B cell (primary cell): Measurements from ENCODE around the gene RELL2. TPM values are rescaled to one million over a fixed set of nuclear protein-coding genes. Genes with fewer than 3 reads are reported as not detected.

Source experiments
- ATAC-seq: fragments of 200-7000 bp; cut with Tn5 transposase; one replicate; pipeline ENCODE4 v1.10.0; 2021; ENCODE audit warnings: low read depth, mild to moderate bottlenecking, moderate number of reproducible peaks, moderate library complexity
- CTCF ChIA-PET: fragments of 350-600 bp; sonication (Branson Sonifier 250); formaldehyde crosslinking; loops from one replicate; lab custom pipeline; 2021; ENCODE audit warnings: antibody characterized with exemption, inconsistent platforms; lab: Charles Lee
- POLR2A ChIA-PET: fragments of 350-600 bp; sonication (Branson Sonifier 250); formaldehyde crosslinking; loops from one replicate; lab custom pipeline; 2021; ENCODE audit warnings: antibody characterized with exemption; lab: Charles Lee
- DNase-seq: peaks from one replicate; pipeline ENCODE4 v3.0.0; 2013
- H2AFZ ChIP-seq: 2 replicates; pipeline ENCODE4 v1.6.1; 2012; ENCODE audit warnings: mild to moderate bottlenecking, low read depth, low read length; ENCODE audit not compliant: insufficient read depth, poor library complexity, severe bottlenecking
- H3K27ac ChIP-seq, 2 donors: 1 replicate in 1 of 2; 2 replicates in 1 of 2; pipeline ENCODE4 v1.5.1; 2012 to 2013; ENCODE audit warnings: low read length in 2 of 2, mild to moderate bottlenecking in 2 of 2, moderate library complexity in 1 of 2
- H3K27me3 ChIP-seq, 4 experiments: fragments of 200-600 bp in 1 of 4; sonication (generic) in 1 of 4; replicated peaks in 1 of 4; 1 replicate in 2 of 4; 2 replicates in 2 of 4; pipeline versions ENCODE4 v1.6.1 to v1.7.0; 2013 to 2016; ENCODE audit warnings: low read length in 3 of 4, mild to moderate bottlenecking in 2 of 4, mixed read lengths in 1 of 4, moderate library complexity in 1 of 4; ENCODE audit not compliant: insufficient read depth in 4 of 4, control insufficient read depth in 3 of 4; ENCODE audit errors: control extremely low read depth in 1 of 4
- H3K36me3 ChIP-seq, 2 experiments: replicated peaks in 1 of 2; 1 replicate in 1 of 2; 2 replicates in 1 of 2; pipeline versions ENCODE4 v1.6.1 to v1.7.1; 2013; ENCODE audit warnings: low read length in 1 of 2; ENCODE audit not compliant: insufficient read depth in 2 of 2, control insufficient read depth in 1 of 2; ENCODE audit errors: control extremely low read depth in 1 of 2, extremely low read depth in 1 of 2
- H3K4me1 ChIP-seq, 2 donors: fragments of 200-600 bp in 1 of 2; sonication (generic) in 1 of 2; 1 replicate in 1 of 2; 2 replicates in 1 of 2; pipeline versions ENCODE4 v1.5.1 to v1.6.1; 2013 to 2017; ENCODE audit warnings: low read length in 2 of 2; ENCODE audit not compliant: control insufficient read depth in 2 of 2, insufficient read depth in 2 of 2
- H3K4me2 ChIP-seq: replicated peaks from 2 replicates; pipeline ENCODE3; 2012; ENCODE audit warnings: mild to moderate bottlenecking, low read depth, low read length; ENCODE audit not compliant: poor library complexity, severe bottlenecking
- H3K4me3 ChIP-seq, 5 experiments: fragments of 200-600 bp in 1 of 5; sonication (generic) in 1 of 5; 1 replicate in 3 of 5; 2 replicates in 2 of 5; pipeline versions ENCODE4 v1.5.1 to v1.7.0; 2011 to 2016; ENCODE audit warnings: low read length in 4 of 5, mild to moderate bottlenecking in 4 of 5, low read depth in 2 of 5, control low read depth in 1 of 5, moderate library complexity in 1 of 5; ENCODE audit not compliant: insufficient read depth in 1 of 5; ENCODE audit errors: control extremely low read depth in 1 of 5, extremely low read depth in 1 of 5
- H3K79me2 ChIP-seq: fragments of 200-600 bp; sonication (generic); one replicate; pipeline ENCODE4 v1.6.0; 2016; ENCODE audit warnings: low read length; ENCODE audit not compliant: control insufficient read depth, insufficient read depth
- H3K9ac ChIP-seq: fragments of 200-600 bp; sonication (generic); 2 replicates; pipeline ENCODE4 v1.6.1; 2017; ENCODE audit warnings: mild to moderate bottlenecking, low read length, moderate library complexity
- H3K9me3 ChIP-seq, 3 donors: one replicate each; pipeline versions ENCODE4 v1.6.1 to v1.7.1; 2013; ENCODE audit warnings: low read length in 2 of 3; ENCODE audit not compliant: control insufficient read depth in 2 of 3, insufficient read depth in 1 of 3; ENCODE audit errors: control extremely low read depth in 1 of 3
- H4K20me1 ChIP-seq: 2 replicates; pipeline ENCODE4 v1.6.0; 2012; ENCODE audit warnings: mild to moderate bottlenecking, low read length; ENCODE audit not compliant: insufficient read depth, control insufficient read depth, poor library complexity, severe bottlenecking
- H3K27ac Mint-ChIP-seq: one replicate; pipeline ENCODE4 v1.8.0; 2021; ENCODE audit warnings: mixed read lengths
- H3K27me3 Mint-ChIP-seq: one replicate; pipeline ENCODE4 v1.8.0; 2021; ENCODE audit warnings: mixed read lengths
- H3K4me1 Mint-ChIP-seq: one replicate; pipeline ENCODE4 v1.8.0; 2021; ENCODE audit warnings: mixed read lengths
- H3K4me3 Mint-ChIP-seq: one replicate; pipeline ENCODE4 v1.8.0; 2021; ENCODE audit warnings: mixed read lengths
- H3K9me3 Mint-ChIP-seq: one replicate; pipeline ENCODE4 v1.8.0; 2022; ENCODE audit warnings: mixed read lengths; ENCODE audit not compliant: insufficient read depth
- EZH2 ChIP-seq: IDR thresholded peaks from 2 replicates; pipeline ENCODE4 v1.6.1; 2012; ENCODE audit warnings: borderline replicate concordance, low read depth, mild to moderate bottlenecking, moderate library complexity, low read length; ENCODE audit not compliant: insufficient read depth, poor library complexity, severe bottlenecking
- WGBS: methylation state at CpG from one replicate; pipeline ENCODE4 v1.1.5; 2013; ENCODE audit warnings: missing lambda C conversion rate; ENCODE audit not compliant: insufficient coverage; 5-methylcytosine and 5-hydroxymethylcytosine counted together
- intact Hi-C: fragments of 100-400 bp; cut with micrococcal nuclease; formaldehyde crosslinking; loops from one replicate; pipeline ENCODE4 v1.10.0; 2022
- polyA plus RNA-seq: library from polyadenylated mRNA; depleted of rRNA; stranded (reverse); fragments of >200 nt; gene quantifications from 2 replicates; pipeline ENCODE4 v1.2.3, GENCODE V29; 2012
- total RNA-seq, 2 donors: library from RNA; stranded (reverse); fragments of 120-200 nt in 1 of 2; gene quantifications; 1 replicate in 1 of 2; 2 replicates in 1 of 2; pipeline versions ENCODE4 v1.2.3 to v1.2.4, GENCODE V29; 2013 to 2022
- TF ChIP-seq, protein P1 (sequence below): fragments of 200-600 bp; IDR thresholded peaks from one replicate; pipeline ENCODE4 v1.8.0; 2022; ENCODE audit warnings: antibody characterized with exemption, mild to moderate bottlenecking

RELL2 gene
- total and polyA plus RNA-seq, 2 donors (not counting 1 experiment from before 2014, with no cell fraction given) = 12.1 to 48.9 TPM

DNA sequence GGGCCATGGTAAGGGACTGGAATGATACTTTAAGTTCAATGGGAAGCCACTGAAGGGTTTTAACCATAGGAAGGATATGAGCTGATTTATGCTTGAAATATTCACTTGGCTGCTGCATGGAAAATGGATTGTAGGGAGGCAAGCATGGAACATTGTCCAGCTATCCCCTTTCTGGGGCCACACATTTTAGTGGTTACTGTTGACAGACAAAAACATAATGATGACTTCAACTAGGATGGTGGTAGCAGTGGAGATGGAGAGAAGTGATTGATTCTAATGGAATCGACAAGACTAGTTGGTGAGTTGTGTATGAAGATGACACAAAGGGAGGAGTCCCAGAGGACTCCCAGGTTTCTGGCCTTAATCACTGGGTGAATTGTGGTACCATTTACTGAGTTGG, 20.6 kb downstream of the RELL2 start:
- ATAC-seq (no peak), DNase-seq (no peak)
- POLR2A ChIA-PET = no interaction called here
- Mint-ChIP-seq H3K4me1 (peaks cover 4% of the 10 kb centered on the region), H3K27ac (no peak overlapping the region), H3K27me3 (peaks cover 21% of the 10 kb centered on the region), H3K4me3 (no peak overlapping the region), H3K9me3 (no peaks in the 10 kb centered on the region)
- Histone ChIP-seq H3K27ac (no peak overlapping the region), H3K27me3 (peaks cover 0 to 12% (median 1%) of the 10 kb centered on the region in 4 experiments), H3K4me3 (no peak overlapping the region), H3K79me2 (no peaks in the 10 kb centered on the region), H3K9ac (no peak overlapping the region), H2AFZ (no peak overlapping the region), H3K36me3 (no peaks in the 10 kb centered on the region), H3K4me1 (no peaks in the 10 kb centered on the region), H4K20me1 (no peaks in the 10 kb centered on the region), H3K4me2 (no peak overlapping the region), H3K9me3 (peaks cover 0 to 6% (median 0%) of the 10 kb centered on the region in 3 donors)
- TF ChIP-seq, protein P1, sequence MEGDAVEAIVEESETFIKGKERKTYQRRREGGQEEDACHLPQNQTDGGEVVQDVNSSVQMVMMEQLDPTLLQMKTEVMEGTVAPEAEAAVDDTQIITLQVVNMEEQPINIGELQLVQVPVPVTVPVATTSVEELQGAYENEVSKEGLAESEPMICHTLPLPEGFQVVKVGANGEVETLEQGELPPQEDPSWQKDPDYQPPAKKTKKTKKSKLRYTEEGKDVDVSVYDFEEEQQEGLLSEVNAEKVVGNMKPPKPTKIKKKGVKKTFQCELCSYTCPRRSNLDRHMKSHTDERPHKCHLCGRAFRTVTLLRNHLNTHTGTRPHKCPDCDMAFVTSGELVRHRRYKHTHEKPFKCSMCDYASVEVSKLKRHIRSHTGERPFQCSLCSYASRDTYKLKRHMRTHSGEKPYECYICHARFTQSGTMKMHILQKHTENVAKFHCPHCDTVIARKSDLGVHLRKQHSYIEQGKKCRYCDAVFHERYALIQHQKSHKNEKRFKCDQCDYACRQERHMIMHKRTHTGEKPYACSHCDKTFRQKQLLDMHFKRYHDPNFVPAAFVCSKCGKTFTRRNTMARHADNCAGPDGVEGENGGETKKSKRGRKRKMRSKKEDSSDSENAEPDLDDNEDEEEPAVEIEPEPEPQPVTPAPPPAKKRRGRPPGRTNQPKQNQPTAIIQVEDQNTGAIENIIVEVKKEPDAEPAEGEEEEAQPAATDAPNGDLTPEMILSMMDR = no peak
- no peak for TF ChIP-seq EZH2
- CTCF ChIA-PET = interaction anchor here (0.6 to 2.4 kb wide), 2 partner anchors 10 to 233 kb away, joined by 3 to 6 read pairs; no protein-coding TSS in a partner anchor
- 100% methylated on average over 1 of the region's 1 CpG for WGBS
- intact Hi-C loops = loop anchor here (10.0 kb wide), 1 partner anchor 447 kb away; the partner anchor contains the start of gene NDFIP1

DNA sequence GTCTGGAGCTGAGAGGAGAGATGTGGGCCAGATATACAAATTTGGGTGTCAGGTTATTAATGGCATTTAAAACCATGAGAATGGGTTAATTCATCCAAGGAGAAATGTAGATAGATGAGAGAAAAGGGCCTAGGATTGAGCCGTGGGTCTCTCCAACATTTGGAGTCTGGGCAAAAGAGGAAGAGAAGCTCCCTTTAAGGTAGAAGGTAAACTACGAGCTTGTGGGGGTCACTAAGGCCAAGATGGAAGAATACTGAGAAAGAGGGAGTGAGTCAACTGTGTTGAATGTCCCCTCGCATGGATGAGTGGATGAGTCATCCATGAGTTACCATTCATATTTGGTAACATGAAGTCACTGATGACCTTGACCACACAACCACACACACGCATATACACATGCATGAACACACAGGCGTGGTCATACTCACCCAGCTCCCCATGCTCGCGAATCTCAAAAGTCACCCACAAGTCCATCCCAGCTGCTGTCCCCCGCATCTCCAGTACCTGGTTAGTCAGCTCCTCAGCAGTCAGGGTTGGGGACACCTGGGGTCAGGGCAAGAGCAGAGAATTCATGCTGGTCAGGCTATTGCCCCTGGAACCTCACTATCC, 21.2 kb downstream of the RELL2 start:
- 74% methylated on average over 7 of the region's 8 CpGs for WGBS
- CTCF ChIA-PET = interaction anchor here (0.5 to 2.6 kb wide), 4 partner anchors 10 to 233 kb away, joined by 3 to 7 read pairs (median 5); no protein-coding TSS in a partner anchor
- intact Hi-C loops = loop anchor here (10.0 kb wide), 1 partner anchor 447 kb away; the partner anchor contains the start of gene NDFIP1
- Histone ChIP-seq H3K79me2 (no peaks in the 10 kb centered on the region), H3K36me3 (no peaks in the 10 kb centered on the region), H3K4me2 (no peak overlapping the region), H2AFZ (no peak overlapping the region), H3K4me1 (no peaks in the 10 kb centered on the region), H4K20me1 (no peaks in the 10 kb centered on the region), H3K4me3 (no peak overlapping the region), H3K9me3 (peaks cover 0 to 6% (median 0%) of the 10 kb centered on the region in 3 donors), H3K27me3 (peaks cover 0 to 12% (median 1%) of the 10 kb centered on the region in 4 experiments), H3K27ac (no peak overlapping the region), H3K9ac (no peak overlapping the region)
- Mint-ChIP-seq H3K9me3 (no peaks in the 10 kb centered on the region), H3K4me3 (no peak overlapping the region), H3K27ac (no peak overlapping the region), H3K4me1 (peaks cover under 1% of the 10 kb centered on the region), H3K27me3 (peaks cover 21% of the 10 kb centered on the region)
- DNase-seq = no peak
- POLR2A ChIA-PET = interaction anchor here (0.6 kb wide), 1 partner anchor 191 kb away, joined by 8 read pairs; no protein-coding TSS in a partner anchor
- ATAC-seq = no peak
- TF ChIP-seq EZH2 = no peak
- TF ChIP-seq, protein P1 = no peak
